Endothelial cell of umbilical vein (primary cell): ENCODE data around the gene CD160. TPM values are rescaled to one million over a fixed set of nuclear protein-coding genes. Genes with fewer than 3 reads are reported as not detected.

Experiments used
- BruUV-seq: library from RNA; stranded (reverse); fragments of 400-500 nt; replicated peaks from 2 replicates; lab custom pipeline; 2021; lab: Mats Ljungman, UMichigan
- CTCF ChIA-PET: fragments of 300-600, 350-600 bp; sonication (Branson Sonifier 250); formaldehyde crosslinking; loops from one replicate; lab custom pipeline; 2021; ENCODE audit warnings: antibody characterized with exemption, inconsistent platforms; lab: Charles Lee
- POLR2A ChIA-PET: fragments of 300-600, 350-600 bp; sonication (Branson Sonifier 250); formaldehyde crosslinking; loops from one replicate; lab custom pipeline; 2021; ENCODE audit warnings: antibody characterized with exemption, inconsistent platforms; lab: Charles Lee
- DNase-seq: peaks from one replicate; pipeline ENCODE4 v3.0.0-alpha.2; 2011; ENCODE audit warnings: low read depth, low spot score
- FAIRE-seq: peaks from 2 replicates; lab custom pipeline; 2011; peaks lifted over from hg19 to GRCh38; lab: Jason Lieb, UNC
- H2AFZ ChIP-seq: 2 replicates; pipeline ENCODE4 v1.6.0; 2012; ENCODE audit warnings: low read depth, low read length, control low read depth, inconsistent platforms
- H3K27ac ChIP-seq: 2 replicates; pipeline ENCODE4 v1.5.1; 2011; ENCODE audit warnings: low read depth, mild to moderate bottlenecking, control low read depth, low read length, moderate library complexity; ENCODE audit not compliant: insufficient read depth
- H3K27me3 ChIP-seq, 2 experiments: 2 replicates each; pipeline versions ENCODE4 v1.6.0 to v1.6.1; 2011; ENCODE audit warnings: low read length in 2 of 2, mixed read lengths in 1 of 2; ENCODE audit not compliant: control insufficient read depth in 2 of 2, insufficient read depth in 2 of 2
- H3K36me3 ChIP-seq, 2 experiments: 2 replicates in 1 of 2; 3 replicates in 1 of 2; pipeline ENCODE4 v1.5.1; 2011; ENCODE audit warnings: low read length in 2 of 2, mild to moderate bottlenecking in 1 of 2, moderate library complexity in 1 of 2; ENCODE audit not compliant: control insufficient read depth in 2 of 2, insufficient read depth in 2 of 2; ENCODE audit errors: extremely low read depth in 1 of 2
- H3K4me1 ChIP-seq: 3 replicates; pipeline ENCODE4 v1.5.1; 2011; ENCODE audit warnings: mild to moderate bottlenecking, low read length; ENCODE audit not compliant: control insufficient read depth, insufficient read depth; ENCODE audit errors: extremely low read depth
- H3K4me2 ChIP-seq: 2 replicates; pipeline ENCODE4 v1.6.1; 2011; ENCODE audit warnings: low read length, control low read depth, mixed read lengths; ENCODE audit not compliant: insufficient read depth
- H3K4me3 ChIP-seq, 3 experiments: fragments of 200-600 bp in 1 of 3; sonication (generic), shearing (Covaris generic) in 1 of 3; replicated peaks in 1 of 3; 2 replicates each; pipeline ENCODE4 v1.5.1; 2011 to 2016; ENCODE audit warnings: control low read depth in 3 of 3, low read length in 3 of 3, mild to moderate bottlenecking in 2 of 3, inconsistent platforms in 1 of 3, low read depth in 1 of 3, moderate library complexity in 1 of 3; ENCODE audit not compliant: insufficient read depth in 1 of 3
- H3K79me2 ChIP-seq: 2 replicates; pipeline ENCODE4 v1.6.0; 2012; ENCODE audit warnings: low read length, inconsistent platforms; ENCODE audit not compliant: control insufficient read depth, insufficient read depth
- H3K9ac ChIP-seq: replicated peaks from 2 replicates; pipeline ENCODE3; 2011; ENCODE audit warnings: low read length, control low read depth; ENCODE audit not compliant: insufficient read depth; ENCODE audit errors: extremely low read depth
- H3K9me1 ChIP-seq: replicated peaks from 3 replicates; pipeline ENCODE4 v1.6.0; 2011; ENCODE audit warnings: mild to moderate bottlenecking, low read length; ENCODE audit not compliant: control insufficient read depth, insufficient read depth; ENCODE audit errors: extremely low read depth
- H3K9me3 ChIP-seq: replicated peaks from 2 replicates; pipeline ENCODE4 v1.5.1; 2012; ENCODE audit warnings: low read length, inconsistent platforms; ENCODE audit not compliant: control insufficient read depth, insufficient read depth
- H4K20me1 ChIP-seq: replicated peaks from 2 replicates; pipeline ENCODE3; 2011; ENCODE audit warnings: mild to moderate bottlenecking, low read length; ENCODE audit not compliant: control insufficient read depth, insufficient read depth; ENCODE audit errors: extremely low read depth
- FOS ChIP-seq: IDR thresholded peaks from 2 replicates; pipeline ENCODE4 v1.6.1; 2011; ENCODE audit warnings: mild to moderate bottlenecking, low read length, moderate library complexity, borderline replicate concordance; ENCODE audit not compliant: insufficient read depth
- GATA2 ChIP-seq: IDR thresholded peaks from 2 replicates; pipeline ENCODE4 v1.7.0; 2011; ENCODE audit warnings: low read depth, mild to moderate bottlenecking, moderate library complexity, mixed read lengths, low read length; ENCODE audit not compliant: insufficient read length, insufficient read depth
- JUN ChIP-seq: IDR thresholded peaks from 2 replicates; pipeline ENCODE4 v1.6.1; 2011; ENCODE audit warnings: borderline replicate concordance, low read depth; ENCODE audit not compliant: insufficient read length, insufficient read depth
- POLR2A ChIP-seq: IDR thresholded peaks from 2 replicates; pipeline ENCODE4 v1.6.1; 2012; ENCODE audit warnings: low read depth, mild to moderate bottlenecking, control low read depth, low read length
- dilution Hi-C: fragments of 300-500 bp; cut with MboI; formaldehyde crosslinking; loops from one replicate; pipeline ENCODE4 v1.15.0; 2019; ENCODE audit warnings: low sequenced_read_pairs; ENCODE audit not compliant: extremely low pct_ligation_motif_present
- intact Hi-C: fragments of 100-400 bp; cut with micrococcal nuclease; formaldehyde crosslinking; loops from one replicate; pipeline ENCODE4 v1.10.0; 2022
- polyA plus RNA-seq, 4 experiments: library from polyadenylated mRNA; depleted of rRNA in 3 of 4; stranded (reverse) in 3 of 4; unstranded in 1 of 4; fragments of >200 nt; gene quantifications; 2 replicates each; pipeline versions ENCODE4 v1.2.1 to v1.2.3, GENCODE V29; 2011 to 2012; ENCODE audit warnings: missing spikeins in 1 of 4
- total RNA-seq: library from RNA; stranded (reverse); gene quantifications from 2 replicates; pipeline ENCODE4 v1.2.3, GENCODE V29; 2021
- TF ChIP-seq, protein P1 (sequence below), 2 donors: IDR thresholded peaks; 1 replicate in 1 of 2; 2 replicates in 1 of 2; pipeline ENCODE4 v1.5.1; 2011; ENCODE audit warnings: low read length in 2 of 2, mild to moderate bottlenecking in 2 of 2, moderate library complexity in 2 of 2, control low read depth in 1 of 2, inconsistent platforms in 1 of 2, low read depth in 1 of 2; ENCODE audit not compliant: insufficient read depth in 1 of 2; ENCODE audit errors: extremely low read depth in 1 of 2
- TF ChIP-seq, protein P2 (sequence below): IDR thresholded peaks from 2 replicates; pipeline ENCODE4 v1.6.1; 2011; ENCODE audit not compliant: insufficient read depth, insufficient read length

CD160 gene
- total and polyA plus RNA-seq, 2 donors (not counting 3 experiments of a cell fraction or from before 2014, with no cell fraction given): not detected

DNA sequence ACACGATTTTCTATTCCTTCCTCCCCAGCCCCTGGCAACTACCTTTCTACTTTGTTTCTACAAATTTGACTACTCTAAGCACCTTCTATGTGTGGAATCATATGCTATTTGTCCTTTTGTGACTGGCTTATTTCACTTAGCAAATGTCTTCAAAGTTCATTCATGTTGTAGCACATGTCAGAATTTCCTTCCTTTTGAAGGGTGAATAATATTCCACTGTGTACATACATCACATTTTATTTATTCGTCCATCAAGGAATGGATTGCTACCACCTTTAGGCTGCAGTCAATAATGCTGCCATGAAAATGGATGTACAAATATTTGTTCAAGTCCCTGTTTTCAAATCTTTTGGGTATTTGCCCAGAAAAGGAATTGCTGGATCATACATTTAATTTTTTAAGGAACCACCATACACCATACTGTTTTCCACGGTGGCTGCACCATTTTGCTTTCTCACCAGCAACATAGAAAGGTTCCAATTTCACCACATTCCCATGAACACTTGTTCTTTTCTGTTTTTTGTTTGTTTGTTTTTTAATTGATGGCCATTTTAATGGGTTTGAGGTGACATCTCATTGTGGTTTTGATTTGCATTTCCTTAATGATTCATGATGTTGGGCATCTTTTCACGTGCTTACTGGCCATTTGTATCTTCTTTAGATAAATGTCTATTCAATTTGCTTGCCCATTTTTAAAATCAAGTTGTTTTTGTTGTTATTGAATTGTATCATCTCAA is 8.8 kb upstream of the CD160 start:
- H3K27ac ChIP-seq: no peak overlapping the region
- dilution Hi-C loops: no loop called here
- peaks cover 0 to 6% of the 10 kb centered on the region in 2 experiments for H3K27me3 ChIP-seq
- H3K4me3 ChIP-seq: no peak overlapping the region
- H3K9ac ChIP-seq: no peak overlapping the region
- ChIA-PET CTCF (interaction anchor here (2.3 to 2.6 kb wide), 2 partner anchors 10 to 11 kb away, joined by 13 to 15 read pairs; no protein-coding TSS in a partner anchor), POLR2A (no interaction called here)
- no peaks in the 10 kb centered on the region for H3K4me1 ChIP-seq
- FAIRE-seq: no peak
- no TSS peak for BruUV-seq
- no peak overlapping the region for H2AFZ ChIP-seq
- intact Hi-C loops: no loop called here
- no peak for TF ChIP-seq JUN
- TF ChIP-seq, protein P1, sequence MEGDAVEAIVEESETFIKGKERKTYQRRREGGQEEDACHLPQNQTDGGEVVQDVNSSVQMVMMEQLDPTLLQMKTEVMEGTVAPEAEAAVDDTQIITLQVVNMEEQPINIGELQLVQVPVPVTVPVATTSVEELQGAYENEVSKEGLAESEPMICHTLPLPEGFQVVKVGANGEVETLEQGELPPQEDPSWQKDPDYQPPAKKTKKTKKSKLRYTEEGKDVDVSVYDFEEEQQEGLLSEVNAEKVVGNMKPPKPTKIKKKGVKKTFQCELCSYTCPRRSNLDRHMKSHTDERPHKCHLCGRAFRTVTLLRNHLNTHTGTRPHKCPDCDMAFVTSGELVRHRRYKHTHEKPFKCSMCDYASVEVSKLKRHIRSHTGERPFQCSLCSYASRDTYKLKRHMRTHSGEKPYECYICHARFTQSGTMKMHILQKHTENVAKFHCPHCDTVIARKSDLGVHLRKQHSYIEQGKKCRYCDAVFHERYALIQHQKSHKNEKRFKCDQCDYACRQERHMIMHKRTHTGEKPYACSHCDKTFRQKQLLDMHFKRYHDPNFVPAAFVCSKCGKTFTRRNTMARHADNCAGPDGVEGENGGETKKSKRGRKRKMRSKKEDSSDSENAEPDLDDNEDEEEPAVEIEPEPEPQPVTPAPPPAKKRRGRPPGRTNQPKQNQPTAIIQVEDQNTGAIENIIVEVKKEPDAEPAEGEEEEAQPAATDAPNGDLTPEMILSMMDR (IDR thresholded peaks at IDR 0.05; ENCODE audit: extremely low read depth in 1 of 2, insufficient read depth in 1 of 2, low read depth in 1 of 2, low read length in 2 of 2): no peak
- TF ChIP-seq POLR2A: no peak
- TF ChIP-seq FOS: no peak
- TF ChIP-seq GATA2: no peak
- TF ChIP-seq, protein P2, sequence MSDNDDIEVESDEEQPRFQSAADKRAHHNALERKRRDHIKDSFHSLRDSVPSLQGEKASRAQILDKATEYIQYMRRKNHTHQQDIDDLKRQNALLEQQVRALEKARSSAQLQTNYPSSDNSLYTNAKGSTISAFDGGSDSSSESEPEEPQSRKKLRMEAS: no peak
- H3K9me1 ChIP-seq: no peaks in the 10 kb centered on the region
- H4K20me1 ChIP-seq: no peaks in the 10 kb centered on the region
- no peak for DNase-seq
- no peaks in the 10 kb centered on the region for H3K36me3 ChIP-seq
- no peaks in the 10 kb centered on the region for H3K79me2 ChIP-seq
- H3K9me3 ChIP-seq: no peaks in the 10 kb centered on the region
- no peak overlapping the region for H3K4me2 ChIP-seq
